ENCODE data around the gene ZNF665. TPM values are rescaled to one million over a fixed set of nuclear protein-coding genes. Genes with fewer than 3 reads are reported as not detected.
"Not testable (repeated sequence)": the region's sequence is repeated elsewhere in the genome, so short reads cannot be mapped to it uniquely, and the experiment has no call there.

The ZNF665 gene
- polyA plus RNA-seq, 1 experiment: 3.0 TPM

DNA sequence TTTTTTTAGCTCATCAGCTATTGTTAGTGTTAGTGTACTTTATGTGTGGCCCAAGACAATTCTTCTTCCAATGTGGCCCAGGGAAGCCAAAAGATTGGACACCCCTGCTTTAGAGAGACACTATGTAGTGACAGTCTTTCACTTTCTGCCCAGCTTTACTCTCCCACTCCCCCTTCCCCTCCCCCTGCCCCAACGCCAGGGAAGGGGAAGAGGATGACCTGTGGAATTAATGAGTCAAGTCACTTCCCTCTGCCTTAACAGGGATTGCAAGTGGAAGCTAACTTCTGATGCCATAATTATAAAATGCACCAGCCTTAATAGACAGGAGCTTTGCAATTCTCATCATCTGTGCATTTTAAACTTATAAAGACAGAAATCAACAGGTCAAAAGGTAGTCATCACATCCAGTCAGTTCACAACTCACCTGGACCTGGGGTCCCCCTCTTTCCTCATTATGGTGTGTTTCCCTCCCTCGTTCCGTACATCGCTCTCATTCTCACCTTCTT is 62.0 kb downstream of the ZNF665 start:
- CTCF ChIA-PET: no interaction called here
- Histone ChIP-seq H3K27me3 (ENCODE audit: control insufficient read depth, insufficient read depth, low read length) (no peaks in the 10 kb centered on the region), H3K4me3 (ENCODE audit: low read depth, low read length) (no peak overlapping the region), H3K36me3 (ENCODE audit: control insufficient read depth, insufficient read depth, low read length) (no peaks in the 10 kb centered on the region)
- POLR2A ChIA-PET: no interaction called here
- DNase-seq (ENCODE audit: low read depth): no peak
- TF ChIP-seq, protein P1, sequence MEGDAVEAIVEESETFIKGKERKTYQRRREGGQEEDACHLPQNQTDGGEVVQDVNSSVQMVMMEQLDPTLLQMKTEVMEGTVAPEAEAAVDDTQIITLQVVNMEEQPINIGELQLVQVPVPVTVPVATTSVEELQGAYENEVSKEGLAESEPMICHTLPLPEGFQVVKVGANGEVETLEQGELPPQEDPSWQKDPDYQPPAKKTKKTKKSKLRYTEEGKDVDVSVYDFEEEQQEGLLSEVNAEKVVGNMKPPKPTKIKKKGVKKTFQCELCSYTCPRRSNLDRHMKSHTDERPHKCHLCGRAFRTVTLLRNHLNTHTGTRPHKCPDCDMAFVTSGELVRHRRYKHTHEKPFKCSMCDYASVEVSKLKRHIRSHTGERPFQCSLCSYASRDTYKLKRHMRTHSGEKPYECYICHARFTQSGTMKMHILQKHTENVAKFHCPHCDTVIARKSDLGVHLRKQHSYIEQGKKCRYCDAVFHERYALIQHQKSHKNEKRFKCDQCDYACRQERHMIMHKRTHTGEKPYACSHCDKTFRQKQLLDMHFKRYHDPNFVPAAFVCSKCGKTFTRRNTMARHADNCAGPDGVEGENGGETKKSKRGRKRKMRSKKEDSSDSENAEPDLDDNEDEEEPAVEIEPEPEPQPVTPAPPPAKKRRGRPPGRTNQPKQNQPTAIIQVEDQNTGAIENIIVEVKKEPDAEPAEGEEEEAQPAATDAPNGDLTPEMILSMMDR (IDR thresholded peaks at IDR 0.05; ENCODE audit: insufficient read depth, low read depth, low read length): no peak

DNA sequence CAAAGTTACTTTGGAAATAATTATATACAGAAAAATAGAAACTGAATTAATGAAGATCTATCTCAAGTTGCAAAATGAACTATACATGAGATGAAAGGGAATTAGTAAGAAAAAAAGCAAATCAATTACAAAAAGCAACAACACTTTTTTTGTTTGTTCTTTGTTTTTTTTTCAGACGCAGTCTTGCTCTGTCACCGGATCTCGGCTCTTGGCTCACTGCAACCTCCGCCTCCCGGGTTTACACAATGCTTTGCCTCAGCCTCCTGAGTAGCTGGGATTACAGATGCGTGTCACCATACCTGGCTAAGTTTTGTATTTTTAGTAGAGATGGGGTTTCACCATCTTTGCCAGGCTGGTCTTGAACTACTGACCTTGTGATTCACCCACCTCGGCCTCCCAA is 62.7 kb downstream of the ZNF665 start:
- H3K4me3 ChIP-seq (ENCODE audit: low read depth, low read length): no peak overlapping the region
- CTCF ChIA-PET: no interaction called here
- no peak for DNase-seq (ENCODE audit: low read depth)
- TF ChIP-seq, protein P1 (IDR thresholded peaks at IDR 0.05; ENCODE audit: insufficient read depth, low read depth, low read length): no peak
- POLR2A ChIA-PET: no interaction called here
- no peaks in the 10 kb centered on the region for H3K27me3 ChIP-seq (ENCODE audit: control insufficient read depth, insufficient read depth, low read length)
- H3K36me3 ChIP-seq (ENCODE audit: control insufficient read depth, insufficient read depth, low read length): no peaks in the 10 kb centered on the region

DNA sequence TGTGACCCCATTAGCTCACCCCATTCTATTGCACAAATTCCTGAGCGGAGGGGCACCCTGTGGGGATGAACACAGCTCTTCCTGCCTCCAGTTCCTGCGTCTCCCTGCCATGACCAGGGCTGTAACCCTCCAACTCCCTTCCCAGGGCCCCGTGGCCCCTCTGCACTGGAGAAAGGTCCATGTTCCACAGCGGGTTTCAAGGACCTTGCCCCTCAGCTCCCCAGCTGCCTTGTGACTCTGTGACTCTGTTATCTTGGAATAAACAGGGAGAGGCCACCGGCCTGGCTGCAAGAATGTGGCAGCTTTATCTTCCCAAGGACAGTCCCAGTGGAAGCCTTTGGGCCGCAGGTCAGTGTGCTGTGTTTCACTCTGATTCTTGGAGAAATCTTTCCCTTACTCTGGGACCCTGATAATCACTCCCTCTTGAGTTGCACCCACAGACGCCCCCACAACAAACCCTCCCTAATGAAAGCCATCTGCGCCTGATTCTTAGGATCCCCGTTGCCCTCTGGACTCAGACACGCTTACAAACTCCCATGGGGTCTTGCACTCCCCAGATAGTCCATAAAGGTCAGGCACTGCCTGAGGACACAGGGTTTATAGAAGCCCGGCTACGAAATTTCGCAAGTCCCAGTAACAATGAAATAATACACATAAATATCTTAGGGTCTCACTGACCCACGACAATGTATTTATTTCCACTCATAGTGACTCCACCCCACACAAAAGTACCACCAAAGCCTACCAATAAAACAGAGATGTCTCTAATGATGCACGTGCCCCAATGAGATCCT is 66.2 kb downstream of the ZNF665 start:
- POLR2A ChIA-PET; CTCF ChIA-PET; H3K27me3 ChIP-seq (ENCODE audit: control insufficient read depth, insufficient read depth, low read length); DNase-seq (ENCODE audit: low read depth); H3K4me3 ChIP-seq (ENCODE audit: low read depth, low read length); H3K36me3 ChIP-seq (ENCODE audit: control insufficient read depth, insufficient read depth, low read length): not testable (repeated sequence)

DNA sequence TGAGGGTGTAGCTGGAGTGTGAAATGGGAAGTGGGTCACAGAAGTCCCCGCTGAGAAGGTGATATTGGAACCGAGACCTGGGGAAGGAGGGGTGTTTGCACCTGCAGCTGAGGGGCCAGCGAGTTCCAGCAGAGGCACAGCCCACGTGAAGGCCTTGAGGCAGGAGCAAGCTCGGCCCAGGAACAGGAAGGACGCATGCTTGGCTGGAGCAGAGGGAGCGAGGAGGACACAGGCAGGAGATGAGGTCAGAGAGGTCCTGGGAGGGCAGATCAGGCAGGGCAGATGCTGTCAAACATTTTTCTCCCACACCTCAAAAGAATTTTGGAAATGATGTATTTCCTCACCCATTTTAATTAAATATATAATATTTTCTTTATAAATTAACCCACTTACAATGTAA is 69.8 kb downstream of the ZNF665 start:
- TF ChIP-seq, protein P1 (IDR thresholded peaks at IDR 0.05; ENCODE audit: insufficient read depth, low read depth, low read length): no peak
- POLR2A ChIA-PET: no interaction called here
- no peak for DNase-seq (ENCODE audit: low read depth)
- Histone ChIP-seq H3K27me3 (ENCODE audit: control insufficient read depth, insufficient read depth, low read length) (no peaks in the 10 kb centered on the region), H3K36me3 (ENCODE audit: control insufficient read depth, insufficient read depth, low read length) (no peaks in the 10 kb centered on the region; the same call in 1 of the 2 replicates), H3K4me3 (ENCODE audit: low read depth, low read length) (no peak overlapping the region)
- CTCF ChIA-PET: no interaction called here

Other genes starting within 250 kb of the ZNF665 start
- 1.9 and 3.0 TPM in 2 replicates for gene ZNF816, start 230.5 kb downstream of the ZNF665 start, polyA plus RNA-seq (2011; rRNA removed)
- not detected in 2 replicates for gene ERVV-1, start 179.4 kb downstream of the ZNF665 start, polyA plus RNA-seq (2011; rRNA removed)
- gene ERVV-2, start 148.6 kb downstream of the ZNF665 start, polyA plus RNA-seq (2011; rRNA removed): not detected in 2 replicates
- 9.0 and 11.5 TPM in 2 replicates for gene ZNF160, start 89.9 kb downstream of the ZNF665 start, polyA plus RNA-seq (2011; rRNA removed)
- gene ZNF415, start 60.4 kb downstream of the ZNF665 start, polyA plus RNA-seq (2011; rRNA removed): 4.6 and 6.3 TPM in 2 replicates
- 2.0 and 4.2 TPM in 2 replicates for gene ZNF347, start 34.3 kb downstream of the ZNF665 start, polyA plus RNA-seq (2011; rRNA removed)
- 12.9 and 20.4 TPM in 2 replicates for gene ZNF677, start 61.5 kb upstream of the ZNF665 start, polyA plus RNA-seq (2011; rRNA removed)
- gene VN1R2, start 64.9 kb upstream of the ZNF665 start, polyA plus RNA-seq (2011; rRNA removed): not detected in 2 replicates
- gene VN1R4, start 74.4 kb upstream of the ZNF665 start, polyA plus RNA-seq (2011; rRNA removed): not detected in 2 replicates
- gene ZNF845, start 140.4 kb upstream of the ZNF665 start, polyA plus RNA-seq (2011; rRNA removed): 1.5 and 3.2 TPM in 2 replicates
- gene ZNF525, start 172.3 kb upstream of the ZNF665 start, polyA plus RNA-seq (2011; rRNA removed): 1.2 and 2.3 TPM in 2 replicates
- 2.9 and 3.9 TPM in 2 replicates for gene ZNF765, start 201.8 kb upstream of the ZNF665 start, polyA plus RNA-seq (2011; rRNA removed)
- gene ZNF761, start 238.6 kb upstream of the ZNF665 start, polyA plus RNA-seq (2011; rRNA removed): 5.6 and 8.7 TPM in 2 replicates

Data from BJ (cell line).